Astrocyte of the spinal cord (primary cell): ENCODE data around the gene ATG4D.
"Not testable (repeated sequence)": the region's sequence is repeated elsewhere in the genome, so short reads cannot be mapped to it uniquely, and the experiment has no call there.

ENCODE experiments used
- DNase-seq: peaks from one replicate; pipeline ENCODE4 v3.0.0; 2011; ENCODE audit warnings: low read depth, low spot score
- H3K4me3 ChIP-seq: 2 replicates; pipeline ENCODE4 v1.5.1; 2011; ENCODE audit warnings: low read depth, mild to moderate bottlenecking, low read length, moderate library complexity
- in situ Hi-C: cut with HindIII; loops from 2 replicates; pipeline ENCODE4 v1.10.0; 2017; ENCODE audit warnings: low sequenced_read_pairs
- TF ChIP-seq, protein P1 (sequence below): IDR thresholded peaks from 2 replicates; pipeline ENCODE4 v1.5.1; 2012; ENCODE audit warnings: low read depth, mild to moderate bottlenecking, low read length, inconsistent platforms

The ATG4D gene

DNA sequence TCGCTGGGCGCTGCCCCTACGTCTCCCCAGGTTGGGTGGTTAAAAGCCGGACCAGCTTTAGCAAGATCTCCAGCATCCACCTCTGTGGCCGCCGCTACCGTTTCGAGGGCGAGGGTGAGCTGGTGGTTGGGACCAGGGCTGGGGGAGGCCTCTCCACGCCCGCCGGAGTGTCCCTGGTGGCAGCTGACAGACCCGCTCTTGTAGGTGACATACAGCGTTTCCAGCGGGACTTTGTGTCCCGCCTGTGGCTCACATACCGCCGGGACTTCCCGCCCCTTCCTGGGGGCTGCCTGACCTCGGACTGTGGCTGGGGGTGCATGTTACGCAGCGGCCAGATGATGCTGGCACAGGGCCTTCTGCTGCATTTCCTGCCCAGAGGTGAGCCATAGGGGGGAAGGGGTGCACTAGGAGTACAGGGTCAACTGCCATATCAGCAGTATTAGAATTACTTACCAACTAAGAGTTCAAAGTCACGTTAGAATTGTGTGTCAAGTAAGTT lies 1.1 kb downstream of the ATG4D start:
- in situ Hi-C loops, result no loop called here
- TF ChIP-seq, protein P1, sequence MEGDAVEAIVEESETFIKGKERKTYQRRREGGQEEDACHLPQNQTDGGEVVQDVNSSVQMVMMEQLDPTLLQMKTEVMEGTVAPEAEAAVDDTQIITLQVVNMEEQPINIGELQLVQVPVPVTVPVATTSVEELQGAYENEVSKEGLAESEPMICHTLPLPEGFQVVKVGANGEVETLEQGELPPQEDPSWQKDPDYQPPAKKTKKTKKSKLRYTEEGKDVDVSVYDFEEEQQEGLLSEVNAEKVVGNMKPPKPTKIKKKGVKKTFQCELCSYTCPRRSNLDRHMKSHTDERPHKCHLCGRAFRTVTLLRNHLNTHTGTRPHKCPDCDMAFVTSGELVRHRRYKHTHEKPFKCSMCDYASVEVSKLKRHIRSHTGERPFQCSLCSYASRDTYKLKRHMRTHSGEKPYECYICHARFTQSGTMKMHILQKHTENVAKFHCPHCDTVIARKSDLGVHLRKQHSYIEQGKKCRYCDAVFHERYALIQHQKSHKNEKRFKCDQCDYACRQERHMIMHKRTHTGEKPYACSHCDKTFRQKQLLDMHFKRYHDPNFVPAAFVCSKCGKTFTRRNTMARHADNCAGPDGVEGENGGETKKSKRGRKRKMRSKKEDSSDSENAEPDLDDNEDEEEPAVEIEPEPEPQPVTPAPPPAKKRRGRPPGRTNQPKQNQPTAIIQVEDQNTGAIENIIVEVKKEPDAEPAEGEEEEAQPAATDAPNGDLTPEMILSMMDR, result no peak
- peak overlapping the region; percentile 75 for H3K4me3 ChIP-seq
- DNase-seq, result no peak

DNA sequence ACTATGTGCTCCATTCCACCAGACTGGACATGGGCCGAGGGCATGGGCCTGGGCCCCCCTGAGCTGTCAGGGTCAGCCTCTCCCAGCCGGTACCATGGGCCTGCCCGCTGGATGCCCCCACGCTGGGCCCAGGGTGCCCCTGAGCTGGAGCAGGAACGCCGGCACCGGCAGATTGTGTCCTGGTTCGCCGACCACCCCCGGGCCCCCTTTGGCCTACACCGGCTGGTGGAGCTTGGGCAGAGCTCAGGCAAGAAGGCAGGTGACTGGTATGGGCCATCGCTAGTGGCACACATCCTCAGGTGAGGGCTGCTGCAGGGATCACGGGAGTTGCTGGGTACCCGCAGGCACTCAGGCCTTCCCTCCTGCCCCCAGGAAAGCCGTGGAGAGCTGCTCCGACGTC lies 3.1 kb downstream of the ATG4D start:
- TF ChIP-seq, protein P1, result no peak
- no peak overlapping the region for H3K4me3 ChIP-seq
- no peak for DNase-seq
- in situ Hi-C loops, result no loop called here

DNA sequence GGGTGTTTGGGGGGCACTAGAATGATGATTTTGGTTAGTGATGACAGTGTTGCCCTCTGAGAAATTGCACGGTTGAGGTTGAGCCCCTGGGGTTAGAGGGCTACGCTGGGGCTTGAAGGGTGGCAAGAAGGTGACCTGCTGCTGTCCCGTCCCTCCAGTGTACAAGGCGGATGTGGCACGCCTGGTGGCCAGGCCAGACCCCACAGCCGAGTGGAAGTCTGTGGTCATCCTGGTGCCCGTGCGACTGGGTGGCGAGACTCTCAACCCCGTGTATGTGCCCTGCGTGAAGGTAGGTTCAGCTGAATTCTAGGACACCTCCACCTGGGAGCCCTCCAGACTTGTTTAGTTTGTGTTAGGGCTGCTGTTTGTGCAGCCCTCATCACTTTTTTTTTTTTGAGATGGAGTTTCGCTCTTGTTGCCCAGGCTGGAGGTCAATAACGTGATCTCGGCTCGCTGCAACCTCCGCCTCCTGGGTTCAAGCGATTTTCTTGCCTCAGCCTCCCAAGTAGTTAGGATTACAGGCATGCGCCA lies 5.1 kb downstream of the ATG4D start:
- DNase-seq, result no peak
- TF ChIP-seq, protein P1, result no peak
- in situ Hi-C loops, result no loop called here
- H3K4me3 ChIP-seq, result no peak overlapping the region

DNA sequence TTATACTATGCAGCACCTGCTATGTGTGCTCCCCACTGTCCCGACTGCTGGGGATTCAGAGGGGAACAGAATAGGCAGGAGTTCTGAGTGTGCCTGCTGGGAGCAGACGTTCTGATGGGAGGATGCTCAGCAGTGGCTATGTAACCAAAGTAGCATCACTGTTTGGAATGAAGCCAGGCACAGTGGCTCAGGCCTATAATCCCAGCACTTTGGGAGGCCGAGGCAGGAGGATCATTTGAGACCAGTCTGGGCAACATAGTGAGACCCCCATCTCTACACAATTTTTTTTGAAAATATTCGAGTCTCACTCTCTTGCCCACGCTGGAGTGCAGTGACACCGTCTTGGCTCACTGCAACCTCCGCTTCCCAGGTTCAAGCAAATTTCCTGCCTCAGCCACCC lies 6.0 kb downstream of the ATG4D start:
- H3K4me3 ChIP-seq, result no peak overlapping the region
- DNase-seq, result no peak
- TF ChIP-seq, protein P1, result no peak
- in situ Hi-C loops, result no loop called here

DNA sequence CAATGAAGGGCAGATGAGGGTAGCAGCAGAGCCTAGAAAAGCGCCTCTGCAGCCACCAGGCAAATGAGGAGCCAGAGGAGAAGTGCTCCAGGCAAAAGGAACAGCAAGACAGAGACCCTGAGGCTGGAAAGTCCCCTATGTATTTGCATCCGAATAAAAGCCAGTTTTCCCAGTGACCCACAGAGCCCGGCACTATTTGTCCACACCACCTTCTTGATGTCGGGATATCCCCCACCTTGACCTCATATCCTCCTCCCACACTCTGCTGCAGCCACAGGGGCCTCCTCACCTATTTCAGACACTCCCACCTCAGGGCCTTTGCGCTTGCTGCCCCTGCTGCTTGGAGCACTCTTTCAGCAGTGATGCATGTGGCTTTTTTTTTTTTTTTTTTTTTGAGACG lies 6.6 kb downstream of the ATG4D start:
- TF ChIP-seq, protein P1, result no peak
- in situ Hi-C loops, result no loop called here

DNA sequence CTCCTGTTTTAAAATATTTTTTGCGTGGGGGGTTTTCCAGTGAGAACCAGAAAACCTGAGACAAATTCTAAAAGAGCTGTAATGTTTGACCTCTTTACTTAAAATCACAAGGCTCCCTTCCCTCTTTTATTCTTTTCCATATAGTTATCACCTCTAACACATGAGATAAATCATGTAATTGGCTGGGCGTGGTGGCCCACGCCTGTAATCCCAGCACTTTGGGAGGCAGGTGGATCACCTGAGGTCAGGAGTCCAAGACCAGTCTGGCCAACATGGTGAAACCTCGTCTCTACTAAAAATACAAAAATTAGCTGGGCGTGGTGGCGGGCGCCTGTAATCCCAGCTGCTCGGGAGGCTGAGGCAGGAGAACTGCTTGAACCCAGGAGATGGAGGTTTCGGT lies 7.3 kb downstream of the ATG4D start:
- DNase-seq, H3K4me3 ChIP-seq, in situ Hi-C loops: not testable (repeated sequence)

More for the DNA sequence above, 6.6 kb downstream of the ATG4D start:
- no peak for DNase-seq
- no peak overlapping the region for H3K4me3 ChIP-seq

GRCh38 chr19:10551698-10552301 lies 8.1 kb downstream of the ATG4D start:
- TF ChIP-seq, protein P1, result peak; percentile 9
- no peak for DNase-seq
- no peak overlapping the region for H3K4me3 ChIP-seq
- in situ Hi-C loops, result no loop called here
